Right atrium auricular region (tissue), 2 donors: ENCODE data around the gene DHDDS. TPM values are rescaled to one million over a fixed set of nuclear protein-coding genes. Genes with fewer than 3 reads are reported as not detected.

ENCODE experiments used
- DNase-seq: peaks from one replicate; pipeline ENCODE4 v3.0.0-alpha.2; 2019; ENCODE audit warnings: low spot score
- H3K27ac ChIP-seq, 2 donors: fragments of 200-600 bp; sonication (generic); 1 replicate in 1 of 2; 2 replicates in 1 of 2; pipeline ENCODE4 v1.5.1; 2016 to 2019
- H3K27me3 ChIP-seq, 2 donors: fragments of 200-600 bp; sonication (generic); one replicate each; pipeline versions ENCODE4 v1.5.1 to v1.6.0; 2017 to 2019
- H3K36me3 ChIP-seq: fragments of 200-600 bp; sonication (generic); one replicate; pipeline ENCODE4 v1.5.1; 2016
- H3K4me1 ChIP-seq, 2 donors: fragments of 200-600 bp; sonication (generic); one replicate each; pipeline versions ENCODE4 v1.5.1 to v1.6.0; 2017 to 2019
- H3K4me3 ChIP-seq, 2 donors: fragments of 200-600 bp; sonication (generic); 1 replicate in 1 of 2; 2 replicates in 1 of 2; pipeline ENCODE4 v1.5.1; 2017 to 2019; ENCODE audit warnings: mild to moderate bottlenecking in 1 of 2, moderate library complexity in 1 of 2
- H3K9me3 ChIP-seq, 2 donors: fragments of 200-600 bp; sonication (generic); one replicate each; pipeline ENCODE4 v1.5.1; 2019
- total RNA-seq, 2 donors: library from RNA; depleted of rRNA; stranded (reverse); fragments of >200 nt; gene quantifications; one replicate each; pipeline ENCODE4 v1.1.0, GENCODE V29; 2016
- TF ChIP-seq, protein P1 (sequence below), 2 donors: fragments of 200-600 bp; sonication (generic); IDR thresholded peaks; one replicate each; pipeline ENCODE4 v1.5.1; 2019; ENCODE audit warnings: antibody characterized with exemption in 2 of 2

Gene DHDDS
- total RNA-seq, 2 donors from 2014 or later: 24.2 to 33.3 TPM

DNA sequence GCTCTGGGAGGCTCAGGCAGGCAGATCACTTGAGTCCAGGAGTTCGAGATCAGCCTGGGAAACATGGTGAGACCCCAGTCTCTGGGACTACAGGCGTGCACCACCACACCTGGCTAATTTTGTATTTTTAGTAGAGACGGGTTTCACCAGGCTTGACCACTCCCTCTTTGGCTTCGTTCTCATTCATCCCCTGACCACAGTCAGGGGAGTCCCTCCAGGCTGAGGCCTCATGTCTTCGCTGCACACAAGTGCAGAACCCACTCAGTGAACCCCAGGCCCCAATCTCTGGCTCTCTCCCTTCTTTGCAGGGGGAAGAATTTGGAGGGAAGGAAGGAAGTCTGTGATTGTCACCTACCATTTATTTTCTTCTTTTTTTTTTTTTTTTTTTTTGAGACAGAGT, 88.2 kb downstream of the DHDDS start:
- Histone ChIP-seq H3K27ac (no peak overlapping the region), H3K36me3 (no peaks in the 10 kb centered on the region), H3K9me3 (no peaks in the 10 kb centered on the region), H3K27me3 (no peaks in the 10 kb centered on the region), H3K4me3 (no peak overlapping the region), H3K4me1 (no peaks in the 10 kb centered on the region)
- DNase-seq: no peak
- TF ChIP-seq, protein P1, sequence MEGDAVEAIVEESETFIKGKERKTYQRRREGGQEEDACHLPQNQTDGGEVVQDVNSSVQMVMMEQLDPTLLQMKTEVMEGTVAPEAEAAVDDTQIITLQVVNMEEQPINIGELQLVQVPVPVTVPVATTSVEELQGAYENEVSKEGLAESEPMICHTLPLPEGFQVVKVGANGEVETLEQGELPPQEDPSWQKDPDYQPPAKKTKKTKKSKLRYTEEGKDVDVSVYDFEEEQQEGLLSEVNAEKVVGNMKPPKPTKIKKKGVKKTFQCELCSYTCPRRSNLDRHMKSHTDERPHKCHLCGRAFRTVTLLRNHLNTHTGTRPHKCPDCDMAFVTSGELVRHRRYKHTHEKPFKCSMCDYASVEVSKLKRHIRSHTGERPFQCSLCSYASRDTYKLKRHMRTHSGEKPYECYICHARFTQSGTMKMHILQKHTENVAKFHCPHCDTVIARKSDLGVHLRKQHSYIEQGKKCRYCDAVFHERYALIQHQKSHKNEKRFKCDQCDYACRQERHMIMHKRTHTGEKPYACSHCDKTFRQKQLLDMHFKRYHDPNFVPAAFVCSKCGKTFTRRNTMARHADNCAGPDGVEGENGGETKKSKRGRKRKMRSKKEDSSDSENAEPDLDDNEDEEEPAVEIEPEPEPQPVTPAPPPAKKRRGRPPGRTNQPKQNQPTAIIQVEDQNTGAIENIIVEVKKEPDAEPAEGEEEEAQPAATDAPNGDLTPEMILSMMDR (IDR thresholded peaks at IDR 0.05): no peak

Other genes starting within 250 kb of the DHDDS start
- not detected for gene CATSPER4, start 241.7 kb upstream of the DHDDS start, total RNA-seq
- 100 to 1,000 TPM in 1 of 2 donors, 10 to 100 TPM in 1; 31.2 to 104 TPM for gene CEP85, start 198.1 kb upstream of the DHDDS start, total RNA-seq
- gene SH3BGRL3, start 152.2 kb upstream of the DHDDS start, total RNA-seq: 10 to 100 TPM; 24.8 to 66.0 TPM
- 1 to 10 TPM; 4.5 to 7.4 TPM for gene UBXN11, start 125.7 kb upstream of the DHDDS start, total RNA-seq
- gene CD52, start 114.4 kb upstream of the DHDDS start, total RNA-seq: 1 to 10 TPM; 4.9 to 5.8 TPM
- gene CRYBG2, start 78.2 kb upstream of the DHDDS start, total RNA-seq: not detected
- not detected for gene ZNF683, start 59.6 kb upstream of the DHDDS start, total RNA-seq
- not detected for gene LIN28A, start 21.5 kb upstream of the DHDDS start, total RNA-seq
- gene HMGN2, start 40.1 kb downstream of the DHDDS start, total RNA-seq: 100 to 1,000 TPM in 1 of 2 donors, 10 to 100 TPM in 1; 76.9 to 142 TPM
- gene RPS6KA1, start 97.4 kb downstream of the DHDDS start, total RNA-seq: 1 to 10 TPM; 1.8 to 6.9 TPM